ENCODE data around the gene SDK1.

SDK1 gene

DNA sequence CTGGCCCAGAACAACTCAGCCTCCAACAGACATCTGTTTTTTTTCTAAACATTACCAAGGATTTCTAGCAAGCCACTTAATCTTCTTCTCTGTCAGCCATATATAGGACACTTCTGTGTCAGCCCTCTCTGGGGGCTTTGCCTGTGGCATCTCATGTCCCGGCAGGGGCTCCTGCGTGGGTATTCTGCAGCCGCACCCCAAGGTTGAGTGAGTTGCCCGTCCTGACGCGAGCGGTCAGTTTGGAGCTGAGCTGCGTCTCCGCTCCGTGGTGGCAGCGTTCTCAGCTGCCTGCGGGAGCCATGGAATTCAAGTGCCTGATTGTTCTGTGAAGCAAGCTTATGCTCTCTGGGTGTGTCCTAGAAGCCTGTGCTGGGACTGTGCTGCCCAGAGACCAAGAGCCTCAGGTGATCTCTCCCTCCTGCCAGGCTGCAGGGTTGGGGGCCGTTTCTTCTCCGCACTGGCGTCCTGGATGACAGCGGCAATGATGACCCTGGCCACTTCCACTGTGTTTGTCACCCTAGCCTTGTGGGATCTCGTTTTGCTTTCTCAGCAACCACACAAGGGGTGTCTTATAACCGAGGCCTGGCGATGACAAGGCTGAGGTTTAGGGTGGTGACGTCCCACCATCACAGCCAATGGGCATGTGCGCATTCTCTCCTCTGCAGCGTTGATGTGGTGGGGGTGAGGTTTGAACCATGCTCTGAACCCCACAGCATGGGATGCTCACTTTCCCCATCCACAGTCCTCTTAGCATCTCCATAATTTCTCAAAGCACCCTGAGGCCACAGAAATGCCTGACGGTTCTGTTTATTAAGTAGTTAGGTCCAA is 768.4 kb downstream of the SDK1 start:
- H3K27me3 ChIP-seq (ENCODE audit: insufficient read depth, poor library complexity, severe bottlenecking) = no peaks in the 10 kb centered on the region
- no peaks in the 10 kb centered on the region for H3K36me3 ChIP-seq (ENCODE audit: low read depth)
- DNase-seq (ENCODE audit: low spot score) (no peak), ATAC-seq (ENCODE audit: low read depth) (no peak)
- H3K27ac ChIP-seq (ENCODE audit: poor library complexity, severe bottlenecking) = no peak overlapping the region
- H3K9me3 ChIP-seq (ENCODE audit: severe bottlenecking) = no peaks in the 10 kb centered on the region
- H3K4me1 ChIP-seq (ENCODE audit: insufficient read depth, poor library complexity, severe bottlenecking) = no peaks in the 10 kb centered on the region
- no peak for TF ChIP-seq CTCF (IDR thresholded peaks at IDR 0.05; ENCODE audit: poor library complexity, severe bottlenecking)
- no peak overlapping the region for H3K4me3 ChIP-seq (ENCODE audit: severe bottlenecking)

DNA sequence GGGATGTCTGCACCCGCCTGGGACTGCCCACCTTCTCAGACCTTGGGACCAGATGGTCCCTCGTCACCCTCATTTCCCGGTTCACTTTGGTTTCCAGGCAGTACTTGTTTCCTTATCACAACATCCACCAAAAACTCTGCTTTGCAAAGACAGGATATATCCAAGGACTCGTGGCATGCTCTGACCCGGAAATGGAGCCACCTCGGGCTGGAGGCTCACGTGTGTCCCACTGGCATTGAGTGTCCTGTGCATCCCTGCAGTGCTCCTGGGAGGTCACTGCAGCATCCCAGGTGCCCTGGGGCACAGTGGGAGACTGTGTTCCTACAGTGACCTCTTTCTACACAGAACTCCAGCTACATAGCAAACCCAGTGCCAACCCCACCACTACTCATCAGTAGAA is 769.2 kb downstream of the SDK1 start:
- ATAC-seq (ENCODE audit: low read depth) (no peak), DNase-seq (ENCODE audit: low spot score) (no peak)
- H3K4me3 ChIP-seq (ENCODE audit: severe bottlenecking) = no peak overlapping the region
- H3K4me1 ChIP-seq (ENCODE audit: insufficient read depth, poor library complexity, severe bottlenecking) = no peaks in the 10 kb centered on the region
- TF ChIP-seq CTCF (IDR thresholded peaks at IDR 0.05; ENCODE audit: poor library complexity, severe bottlenecking) = no peak
- no peaks in the 10 kb centered on the region for H3K27me3 ChIP-seq (ENCODE audit: insufficient read depth, poor library complexity, severe bottlenecking)
- no peak overlapping the region for H3K27ac ChIP-seq (ENCODE audit: poor library complexity, severe bottlenecking)
- H3K36me3 ChIP-seq (ENCODE audit: low read depth) = no peaks in the 10 kb centered on the region
- H3K9me3 ChIP-seq (ENCODE audit: severe bottlenecking) = no peaks in the 10 kb centered on the region

GRCh38 chr7:4071370-4072058 is 770.5 kb downstream of the SDK1 start:
- no peaks in the 10 kb centered on the region for H3K4me1 ChIP-seq (ENCODE audit: insufficient read depth, poor library complexity, severe bottlenecking)
- DNase-seq (ENCODE audit: low spot score) = no peak
- H3K9me3 ChIP-seq (ENCODE audit: severe bottlenecking) = no peaks in the 10 kb centered on the region
- no peak for TF ChIP-seq CTCF (IDR thresholded peaks at IDR 0.05; ENCODE audit: poor library complexity, severe bottlenecking)
- no peaks in the 10 kb centered on the region for H3K27me3 ChIP-seq (ENCODE audit: insufficient read depth, poor library complexity, severe bottlenecking)
- no peaks in the 10 kb centered on the region for H3K36me3 ChIP-seq (ENCODE audit: low read depth)
- no peak for ATAC-seq (ENCODE audit: low read depth)
- no peak overlapping the region for H3K4me3 ChIP-seq (ENCODE audit: severe bottlenecking)
- no peak overlapping the region for H3K27ac ChIP-seq (ENCODE audit: poor library complexity, severe bottlenecking)

DNA sequence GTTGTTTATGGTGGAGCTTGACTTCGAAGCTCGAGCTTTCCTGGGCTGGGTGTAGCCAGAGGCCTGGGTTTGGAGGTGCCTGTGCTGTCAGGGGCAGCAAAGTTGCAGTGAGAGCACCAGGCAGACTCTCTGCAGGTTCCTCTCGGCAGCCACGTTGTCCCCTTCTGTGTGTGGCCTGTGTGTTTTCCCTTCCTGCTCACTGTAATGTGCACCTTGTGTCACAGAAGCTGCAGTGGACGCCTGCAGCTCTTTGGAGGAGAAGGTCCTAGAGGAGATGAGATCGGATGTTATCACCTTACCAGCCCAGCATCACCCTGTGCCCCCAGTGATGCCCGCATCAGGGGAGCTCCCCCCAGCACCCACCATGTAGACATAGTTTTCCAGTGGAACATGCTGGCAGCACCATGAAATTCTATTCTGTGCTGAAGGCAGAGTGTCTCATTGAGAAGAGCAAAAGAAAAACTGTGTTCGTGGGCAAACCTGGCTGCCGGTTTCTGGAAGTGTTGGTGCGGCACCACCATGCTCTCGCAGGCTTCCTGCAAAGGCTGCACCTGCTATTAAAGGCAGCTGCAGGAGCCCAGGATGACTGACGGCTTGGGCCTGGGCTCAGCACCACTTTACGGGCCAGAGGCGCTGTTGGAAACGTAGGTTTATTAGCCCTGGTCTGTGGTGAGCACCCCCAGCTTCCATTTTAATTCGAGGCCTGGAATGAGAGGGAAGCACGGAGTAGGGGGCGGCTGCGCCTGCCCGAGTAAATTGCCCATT is 771.3 kb downstream of the SDK1 start:
- no peak for TF ChIP-seq CTCF (IDR thresholded peaks at IDR 0.05; ENCODE audit: poor library complexity, severe bottlenecking)
- no peaks in the 10 kb centered on the region for H3K27me3 ChIP-seq (ENCODE audit: insufficient read depth, poor library complexity, severe bottlenecking)
- no peaks in the 10 kb centered on the region for H3K36me3 ChIP-seq (ENCODE audit: low read depth)
- H3K27ac ChIP-seq (ENCODE audit: poor library complexity, severe bottlenecking) = no peak overlapping the region
- H3K4me1 ChIP-seq (ENCODE audit: insufficient read depth, poor library complexity, severe bottlenecking) = no peaks in the 10 kb centered on the region
- no peaks in the 10 kb centered on the region for H3K9me3 ChIP-seq (ENCODE audit: severe bottlenecking)
- no peak overlapping the region for H3K4me3 ChIP-seq (ENCODE audit: severe bottlenecking)
- ATAC-seq (ENCODE audit: low read depth) (no peak), DNase-seq (ENCODE audit: low spot score) (no peak)

All from RWPE2 (cell line).